Stimulated activated CD4-positive, alpha-beta T cell treated with anti-CD3 and anti-CD28 coated beads, Interleukin-1b, Interleukin-23, amount 100 ng/mL, for 48 hours (primary cell): Measurements from ENCODE around the gene RTTN.
"Not testable (repeated sequence)": the region's sequence is repeated elsewhere in the genome, so short reads cannot be mapped to it uniquely, and the experiment has no call there.

Experiments
- DNase-seq: peaks from one replicate; pipeline ENCODE4 v3.0.0-alpha.2; 2020

Gene RTTN

GRCh38 chr18:70148039-70148938 lies 57.2 kb downstream of the RTTN start:
- DNase-seq = no peak

GRCh38 chr18:70146174-70146573 lies 59.3 kb downstream of the RTTN start:
- DNase-seq = no peak

DNA sequence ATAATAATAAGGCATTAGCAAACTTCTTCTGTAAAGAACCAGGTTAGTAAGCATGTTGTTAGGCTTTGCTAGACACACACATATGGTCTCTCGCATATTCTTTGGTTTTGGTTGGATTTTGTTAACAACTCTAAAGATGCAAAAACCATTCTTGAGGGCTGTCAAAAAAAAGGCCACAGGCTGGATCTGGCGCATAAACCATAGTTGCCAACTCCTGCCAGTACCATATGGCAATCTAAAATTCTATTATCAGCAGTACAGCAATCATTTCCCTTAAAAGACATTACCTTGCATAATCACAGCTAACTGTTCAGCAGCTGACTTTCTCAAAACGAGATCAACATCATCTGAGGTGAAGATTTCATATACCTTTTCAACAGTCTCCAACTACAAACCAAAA lies 63.5 kb downstream of the RTTN start:
- DNase-seq = no peak

DNA sequence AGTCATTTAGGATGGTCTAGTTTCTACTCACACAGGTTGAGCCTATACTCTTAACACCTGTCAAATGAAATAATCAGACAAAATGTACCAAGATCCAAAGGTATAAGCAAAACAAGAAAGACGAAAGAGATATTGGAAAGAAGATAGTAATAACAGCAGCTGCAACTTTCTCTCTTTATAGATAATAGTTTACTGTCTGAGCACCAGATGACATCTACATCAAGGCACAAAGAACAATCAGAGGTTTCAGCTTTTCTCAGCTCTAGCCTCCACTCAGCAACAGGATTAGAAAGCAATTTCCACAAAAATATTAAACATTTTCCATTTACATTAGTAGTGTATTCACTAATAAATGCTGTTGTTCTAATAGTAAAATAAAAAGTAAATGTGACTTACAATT lies 66.3 kb downstream of the RTTN start:
- DNase-seq = no peak

- no peak for DNase-seq
Observed at GRCh38 chr18:70135604-70136003, 69.9 kb downstream of the RTTN start.

DNA sequence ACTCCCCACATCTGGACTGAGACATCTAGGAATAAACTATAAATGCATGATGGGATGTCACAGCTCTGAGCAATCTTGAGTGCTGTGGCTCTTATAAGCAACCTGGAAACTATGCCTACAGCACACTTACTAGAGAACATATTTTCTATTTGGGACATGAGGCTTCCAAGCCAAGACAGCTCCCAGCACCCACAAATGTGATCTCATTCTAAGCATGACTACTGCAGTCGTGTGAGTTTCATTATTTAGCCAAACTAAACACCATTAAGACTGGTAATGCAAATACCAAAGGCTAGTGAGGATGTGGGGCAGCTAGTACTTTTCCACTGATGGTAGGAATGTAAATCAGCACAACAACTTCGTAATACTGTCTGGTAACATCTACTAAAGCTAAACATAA lies 72.5 kb downstream of the RTTN start:
- no peak for DNase-seq

- DNase-seq = no peak
Observed at GRCh38 chr18:70128271-70128670, 77.2 kb downstream of the RTTN start.

DNA sequence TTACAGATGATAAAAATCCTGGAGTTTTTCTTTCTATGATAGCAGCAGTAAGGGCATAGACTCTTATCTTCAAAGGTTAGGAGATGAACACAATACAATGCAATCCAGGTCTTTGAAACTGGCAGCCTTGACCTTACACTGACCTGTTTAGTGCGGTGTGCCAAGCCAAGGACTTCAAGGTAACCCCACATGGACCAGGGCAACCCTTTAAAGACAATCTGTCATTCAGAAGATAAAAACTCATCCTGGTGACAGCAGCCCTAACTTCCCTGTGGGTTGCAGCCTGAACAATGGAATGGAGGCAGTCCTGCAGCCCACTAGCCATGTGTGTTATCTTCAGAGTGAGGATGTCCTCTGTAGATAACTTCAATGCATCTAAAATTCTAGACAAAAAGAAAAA lies 78.1 kb downstream of the RTTN start:
- DNase-seq = no peak

GRCh38 chr18:70126832-70127231 lies 78.7 kb downstream of the RTTN start:
- no peak for DNase-seq

GRCh38 chr18:70124139-70124538 lies 81.3 kb downstream of the RTTN start:
- DNase-seq = no peak

GRCh38 chr18:70121842-70122241 lies 83.6 kb downstream of the RTTN start:
- no peak for DNase-seq

DNA sequence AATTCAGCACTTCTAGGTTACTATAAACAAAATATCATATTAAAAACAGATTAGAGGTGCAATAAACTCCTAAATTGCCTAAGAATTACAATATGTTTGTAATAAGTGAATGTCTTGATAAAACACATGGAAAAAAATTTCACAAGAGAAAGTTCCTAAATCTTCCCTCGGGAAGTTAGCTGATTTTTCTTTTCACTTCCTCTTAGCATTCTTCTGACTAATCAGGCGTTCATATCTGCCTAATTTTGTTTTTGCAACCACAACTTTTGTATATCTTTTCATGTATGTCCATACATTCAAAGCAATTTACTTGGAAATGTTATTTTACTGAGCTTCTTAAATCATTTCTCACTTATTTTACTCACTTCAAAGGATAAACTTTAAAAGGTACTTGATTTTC lies 88.5 kb downstream of the RTTN start:
- no peak for DNase-seq

- DNase-seq = no peak
Observed at GRCh38 chr18:70113511-70113910, 92.0 kb downstream of the RTTN start.

GRCh38 chr18:70110678-70111077 lies 94.8 kb downstream of the RTTN start:
- DNase-seq = no peak

DNA sequence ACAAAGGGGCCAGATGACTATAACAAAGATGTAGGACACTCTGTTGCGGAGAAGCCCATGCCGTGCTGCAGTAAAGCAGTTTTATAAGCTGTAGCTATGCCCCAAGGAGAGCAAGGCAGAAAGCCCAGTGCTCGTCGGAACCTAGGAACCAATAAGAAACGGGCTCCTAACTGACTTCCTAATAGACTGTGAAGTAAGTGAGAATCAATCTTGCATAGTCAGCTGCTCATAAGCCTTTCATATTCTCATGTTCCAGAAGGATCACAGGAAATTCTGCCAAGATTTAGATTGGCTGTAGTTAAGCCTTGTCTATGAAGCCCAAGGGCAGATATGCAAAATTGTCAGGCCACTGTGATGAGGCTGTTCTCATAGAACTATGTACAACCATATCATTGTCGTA lies 98.4 kb downstream of the RTTN start:
- no peak for DNase-seq

DNA sequence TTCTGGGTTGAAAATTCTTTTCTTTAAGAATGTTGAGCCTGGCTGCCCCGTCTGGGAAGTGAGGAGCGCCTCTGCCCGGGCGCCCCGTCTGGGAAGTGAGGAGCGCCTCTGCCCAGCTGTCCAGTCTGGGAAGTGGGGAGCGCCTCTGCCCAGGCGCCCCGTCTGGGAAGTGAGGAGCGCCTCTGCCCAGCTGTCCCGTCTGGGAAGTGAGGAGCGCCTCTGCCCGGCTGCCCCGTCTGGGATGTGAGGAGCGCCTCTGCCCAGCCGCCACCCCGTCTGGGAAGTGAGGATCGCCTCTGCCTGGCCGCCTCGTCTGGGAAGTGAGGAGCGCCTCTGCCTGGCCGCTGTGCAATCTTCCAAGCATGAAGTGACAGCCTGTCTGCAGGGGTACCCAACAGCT lies 102.6 kb downstream of the RTTN start:
- not testable (repeated sequence) for DNase-seq

DNA sequence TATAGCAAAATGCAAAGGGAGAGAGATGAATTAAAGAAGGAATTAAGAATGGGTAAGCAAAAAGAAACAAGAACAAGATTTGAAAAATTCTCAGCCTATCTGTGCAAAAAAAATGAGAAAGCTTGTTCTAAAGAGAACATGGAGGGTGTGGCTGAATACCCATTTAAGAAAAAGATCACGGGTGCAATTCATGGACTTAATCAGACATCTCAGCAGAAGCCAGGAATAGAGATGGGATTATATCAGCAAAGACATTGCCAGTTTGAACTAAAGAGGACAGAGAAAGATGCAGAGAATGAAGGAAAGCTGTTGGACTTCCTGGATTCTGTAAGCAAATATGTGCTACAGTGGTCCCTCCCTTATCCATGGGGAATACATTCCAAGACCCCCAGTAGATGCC lies 115.6 kb downstream of the RTTN start:
- DNase-seq = no peak

- no peak for DNase-seq
Observed at GRCh38 chr18:70086085-70086484, 119.4 kb downstream of the RTTN start.

DNA sequence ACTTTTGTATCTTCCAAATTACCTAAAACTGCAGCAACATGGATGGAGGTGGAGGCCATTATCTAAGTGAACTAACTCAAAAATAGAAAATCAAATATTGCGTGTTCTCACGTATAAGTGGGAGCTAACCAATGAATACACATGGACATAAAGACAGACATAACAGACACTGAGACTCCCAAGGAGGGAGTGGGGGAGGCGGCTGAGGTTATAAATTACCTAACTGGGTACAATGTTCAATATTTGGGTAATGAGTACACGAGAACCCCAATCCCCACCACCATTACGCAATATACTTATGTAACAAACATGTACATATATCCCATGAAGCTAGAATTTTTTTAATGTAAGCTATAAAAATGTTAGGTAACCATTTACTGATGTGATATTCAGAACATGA lies 119.8 kb downstream of the RTTN start:
- no peak for DNase-seq

DNA sequence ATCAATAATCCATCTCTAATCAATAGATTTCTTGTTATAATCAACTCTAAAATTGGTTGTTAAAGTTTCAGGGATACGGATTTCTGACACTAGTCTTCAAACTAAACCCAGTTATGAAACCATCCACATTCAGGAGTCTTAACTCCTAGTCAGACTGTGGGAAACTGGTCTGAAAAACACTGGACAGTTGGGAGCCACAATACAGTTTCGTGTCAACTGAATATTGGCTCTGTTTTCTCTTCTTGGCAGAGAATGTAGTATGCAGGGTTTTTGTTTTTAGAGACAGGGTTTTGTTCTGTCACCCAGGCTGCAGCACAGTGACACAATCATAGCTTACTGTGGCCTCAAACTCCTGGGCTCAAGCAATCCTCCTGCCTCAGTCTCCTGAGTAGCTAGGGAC lies 123.1 kb downstream of the RTTN start:
- no peak for DNase-seq

DNA sequence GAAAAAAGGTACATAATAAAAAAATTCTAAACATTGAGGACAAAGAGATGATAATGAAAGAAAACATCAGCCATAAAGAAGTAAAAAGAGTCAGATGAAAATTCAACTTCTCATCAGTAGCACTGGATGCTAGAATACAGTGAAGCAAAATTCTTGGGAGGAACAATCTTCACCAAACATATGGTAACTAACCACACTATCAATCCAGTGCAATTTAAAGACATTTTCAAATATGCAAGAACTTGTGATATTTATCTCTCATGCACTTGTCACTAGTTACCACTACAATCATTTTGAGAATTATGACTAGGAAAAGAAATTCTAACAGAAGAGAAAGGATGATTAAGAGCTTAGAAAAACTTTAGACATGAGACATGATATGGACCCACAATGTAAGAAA lies 127.4 kb downstream of the RTTN start:
- no peak for DNase-seq

DNA sequence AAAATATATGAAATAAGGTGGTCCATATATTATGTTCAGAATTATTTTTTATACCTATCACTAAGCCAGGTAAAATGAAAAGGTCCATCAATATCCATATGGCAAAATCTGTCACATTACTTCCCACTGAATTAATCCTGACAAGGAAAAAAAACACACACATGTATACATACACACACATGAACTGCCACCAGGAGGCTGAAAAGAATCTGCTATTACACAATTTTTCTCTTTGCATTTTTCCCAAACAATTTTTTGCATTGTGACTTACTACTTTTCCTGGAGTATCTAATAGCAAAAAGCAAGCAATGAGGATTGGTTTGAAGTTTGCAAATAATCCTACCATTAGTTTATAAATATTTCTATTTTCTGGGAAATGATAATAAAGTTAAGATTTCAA lies 129.6 kb downstream of the RTTN start:
- DNase-seq = no peak

DNA sequence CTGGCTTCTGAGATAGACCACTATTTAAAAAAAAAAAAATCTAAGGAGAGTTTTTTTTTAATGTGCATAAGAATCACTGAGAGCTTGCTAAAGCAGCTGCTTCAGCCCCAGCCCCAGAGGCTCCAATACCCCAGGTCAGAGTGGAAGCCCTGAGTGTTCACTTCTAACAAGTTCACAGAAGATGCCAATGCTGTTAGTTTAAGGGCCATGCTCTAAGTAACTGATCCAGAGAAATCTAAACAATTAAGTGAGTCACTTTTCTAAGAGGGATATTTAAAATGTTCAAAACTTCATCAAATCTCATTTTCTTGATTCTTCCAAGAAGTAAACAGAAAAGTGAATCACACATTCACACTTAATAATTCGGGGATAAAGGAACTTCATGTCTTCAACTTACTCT lies 131.4 kb downstream of the RTTN start:
- no peak for DNase-seq

GRCh38 chr18:70073432-70073831 lies 132.1 kb downstream of the RTTN start:
- DNase-seq = no peak

DNA sequence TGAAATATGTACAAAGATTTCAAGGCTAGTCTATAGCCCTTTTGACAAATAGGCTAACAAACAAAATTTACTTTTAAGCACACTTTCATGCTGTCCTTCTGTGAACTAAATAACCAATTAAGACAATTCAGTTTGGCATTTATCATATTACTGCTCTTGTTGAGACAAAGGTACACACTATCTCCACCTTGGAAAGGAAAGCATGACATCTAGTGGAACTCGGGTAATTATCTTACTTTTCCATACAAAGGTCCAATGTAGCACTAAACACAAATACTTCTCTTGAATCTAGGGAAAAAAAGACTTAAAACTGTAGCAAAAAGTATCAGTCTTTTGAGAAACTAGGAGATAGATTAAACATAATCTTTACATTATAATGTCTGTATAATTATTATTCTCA lies 132.8 kb downstream of the RTTN start:
- no peak for DNase-seq
